HK-2 (cell line): ENCODE results near the gene PPP1R11.
A peak's percentile ranks its signal among the peaks of the same experiment; 100 is the strongest.

Source experiments
- DNase-seq: peaks from one replicate; pipeline ENCODE4 v3.0.0-alpha.2; 2018; ENCODE audit not compliant: unreplicated experiment

PPP1R11 gene

GRCh38 chr6:30061858-30062458 lies 5.0 kb upstream of the PPP1R11 start:
- no peak for DNase-seq

GRCh38 chr6:30062471-30063178 lies 4.4 kb upstream of the PPP1R11 start:
- DNase-seq, result no peak

- no peak for DNase-seq
Observed at GRCh38 chr6:30063315-30063714, 3.7 kb upstream of the PPP1R11 start.

GRCh38 chr6:30066082-30066481 lies 916 bp upstream of the PPP1R11 start:
- DNase-seq, result no peak

GRCh38 chr6:30067460-30068139 lies 602 bp downstream of the PPP1R11 start:
- no peak for DNase-seq

GRCh38 chr6:30071081-30071818 lies 4.3 kb downstream of the PPP1R11 start:
- no peak for DNase-seq

- no peak for DNase-seq
Observed at GRCh38 chr6:30071858-30072257, 4.9 kb downstream of the PPP1R11 start.

GRCh38 chr6:30073489-30074235 lies 6.7 kb downstream of the PPP1R11 start:
- no peak for DNase-seq

GRCh38 chr6:30074331-30075093 lies 7.5 kb downstream of the PPP1R11 start:
- DNase-seq, result no peak

GRCh38 chr6:30075094-30075789 lies 8.2 kb downstream of the PPP1R11 start, which contains the start of gene RNF39:
TSS of gene RNF39 (minus strand) at chr6:30075769. CDS start at chr6:30075585, 184 bp downstream.
- DNase-seq, result no peak

- DNase-seq, result peak; percentile 43
Observed at GRCh38 chr6:30075790-30076732, 9.1 kb downstream of the PPP1R11 start.

GRCh38 chr6:30077218-30077617 lies 10.2 kb downstream of the PPP1R11 start:
- DNase-seq, result no peak

GRCh38 chr6:30087876-30088275 lies 20.9 kb downstream of the PPP1R11 start:
- DNase-seq, result no peak

- DNase-seq, result peak; percentile 52
Observed at GRCh38 chr6:30091577-30092381, 24.8 kb downstream of the PPP1R11 start.

- no peak for DNase-seq
Observed at GRCh38 chr6:30092852-30093543, 26.0 kb downstream of the PPP1R11 start.

- no peak for DNase-seq
Observed at GRCh38 chr6:30093951-30094661, 27.1 kb downstream of the PPP1R11 start.

GRCh38 chr6:30096829-30097228 lies 29.8 kb downstream of the PPP1R11 start:
- no peak for DNase-seq
